Neuronal stem cell (in vitro differentiated cells): ENCODE data around the gene TAF11L2. TPM values are rescaled to one million over a fixed set of nuclear protein-coding genes. Genes with fewer than 3 reads are reported as not detected.
"Not testable (repeated sequence)": the region's sequence is repeated elsewhere in the genome, so short reads cannot be mapped to it uniquely, and the experiment has no call there.

Experiments
- DNase-seq: peaks from one replicate; pipeline ENCODE4 v3.0.0-alpha.2; 2013; ENCODE audit warnings: low spot score
- H2AFZ ChIP-seq: one replicate; pipeline ENCODE4 v1.6.1; 2013; ENCODE audit warnings: mild to moderate bottlenecking, low read length, inconsistent platforms
- H2AK5ac ChIP-seq: 2 replicates; pipeline ENCODE4 v1.6.1; 2013; ENCODE audit warnings: low read depth, mild to moderate bottlenecking, inconsistent platforms, low read length, moderate library complexity, mixed read lengths
- H2BK120ac ChIP-seq: 2 replicates; pipeline ENCODE4 v1.6.1; 2013; ENCODE audit warnings: low read depth, mild to moderate bottlenecking, inconsistent platforms, low read length, moderate library complexity, mixed read lengths
- H2BK12ac ChIP-seq: one replicate; pipeline ENCODE4 v1.6.1; 2013; ENCODE audit warnings: low read length, inconsistent platforms
- H2BK15ac ChIP-seq: 2 replicates; pipeline ENCODE4 v1.6.1; 2013; ENCODE audit warnings: mild to moderate bottlenecking, low read length, inconsistent platforms, mixed read lengths
- H2BK5ac ChIP-seq: one replicate; pipeline ENCODE4 v1.6.1; 2013; ENCODE audit warnings: inconsistent platforms, mild to moderate bottlenecking, low read length, moderate library complexity
- H3K14ac ChIP-seq: one replicate; pipeline ENCODE4 v1.6.1; 2013; ENCODE audit warnings: low read length, inconsistent platforms
- H3K18ac ChIP-seq: 2 replicates; pipeline ENCODE4 v1.6.1; 2013; ENCODE audit warnings: low read length, inconsistent platforms
- H3K23ac ChIP-seq: 2 replicates; pipeline ENCODE4 v1.6.1; 2013; ENCODE audit warnings: low read depth, mild to moderate bottlenecking, mixed read lengths, low read length, inconsistent platforms; ENCODE audit not compliant: poor library complexity
- H3K27ac ChIP-seq: replicated peaks from 3 replicates; pipeline ENCODE4 v1.5.1; 2013; ENCODE audit warnings: low read length, inconsistent platforms
- H3K27me3 ChIP-seq, 3 experiments: 2 replicates each; pipeline ENCODE4 v1.6.1; 2013; ENCODE audit warnings: low read length in 3 of 3, mild to moderate bottlenecking in 2 of 3, inconsistent platforms in 1 of 3, low read depth in 1 of 3, mixed read lengths in 1 of 3, moderate library complexity in 1 of 3; ENCODE audit not compliant: control insufficient read depth in 3 of 3, insufficient read depth in 3 of 3
- H3K36me3 ChIP-seq, 2 donors: replicated peaks in 1 of 2; 2 replicates each; pipeline ENCODE4 v1.6.1; 2013; ENCODE audit warnings: low read length in 2 of 2; ENCODE audit not compliant: control insufficient read depth in 2 of 2, insufficient read depth in 2 of 2
- H3K4ac ChIP-seq: 2 replicates; pipeline ENCODE4 v1.6.1; 2013; ENCODE audit warnings: inconsistent platforms, mild to moderate bottlenecking, low read length, moderate library complexity
- H3K4me1 ChIP-seq, 2 donors: 1 replicate in 1 of 2; 2 replicates in 1 of 2; pipeline ENCODE4 v1.6.1; 2013; ENCODE audit warnings: low read length in 2 of 2, low read depth in 1 of 2; ENCODE audit not compliant: control insufficient read depth in 2 of 2, insufficient read depth in 1 of 2
- H3K4me2 ChIP-seq: one replicate; pipeline ENCODE4 v1.6.1; 2013; ENCODE audit warnings: mild to moderate bottlenecking, low read length, inconsistent platforms; ENCODE audit not compliant: insufficient read depth, poor library complexity, severe bottlenecking
- H3K4me3 ChIP-seq, 2 donors: 2 replicates each; pipeline ENCODE4 v1.5.1; 2013; ENCODE audit warnings: low read length in 2 of 2, mild to moderate bottlenecking in 2 of 2, inconsistent platforms in 1 of 2, moderate library complexity in 1 of 2
- H3K79me1 ChIP-seq: one replicate; pipeline ENCODE4 v1.6.1; 2013; ENCODE audit warnings: low read depth, mild to moderate bottlenecking, inconsistent platforms, low read length, moderate library complexity
- H3K9ac ChIP-seq: one replicate; pipeline ENCODE4 v1.6.1; 2013; ENCODE audit warnings: mild to moderate bottlenecking, low read depth, low read length, inconsistent platforms; ENCODE audit not compliant: poor library complexity
- H3K9me3 ChIP-seq, 2 donors: replicated peaks in 1 of 2; 2 replicates each; pipeline versions ENCODE3 to v1.6.1; 2013; ENCODE audit warnings: low read length in 2 of 2, mild to moderate bottlenecking in 2 of 2, inconsistent platforms in 1 of 2, low read depth in 1 of 2, mixed read lengths in 1 of 2, moderate library complexity in 1 of 2; ENCODE audit not compliant: control insufficient read depth in 2 of 2, insufficient read depth in 1 of 2
- H4K8ac ChIP-seq: one replicate; pipeline ENCODE4 v1.6.1; 2013; ENCODE audit warnings: low read depth, mild to moderate bottlenecking, inconsistent platforms, low read length, moderate library complexity
- H4K91ac ChIP-seq: one replicate; pipeline ENCODE4 v1.6.1; 2013; ENCODE audit warnings: low read length, low read depth, mild to moderate bottlenecking, inconsistent platforms; ENCODE audit not compliant: poor library complexity
- WGBS, 2 donors: extraction: QIAGEN DNeasy Blood & Tissue Kit; methylation state at CpG; one replicate each; pipeline ENCODE4 v1.1.7; 2013; ENCODE audit warnings: missing lambda C conversion rate in 2 of 2, mixed read lengths in 1 of 2; ENCODE audit not compliant: insufficient read length in 2 of 2, insufficient replicate concordance in 1 of 2; ENCODE audit errors: extremely low coverage in 2 of 2; 5-methylcytosine and 5-hydroxymethylcytosine counted together
- polyA plus RNA-seq, 2 experiments: library from polyadenylated mRNA; stranded (reverse); fragments of 200-250 nt; gene quantifications; one replicate each; pipeline ENCODE4 v1.2.3, GENCODE V29; 2013

Gene TAF11L2
- not detected for polyA plus RNA-seq (2013, experiment 1 of 2)
- polyA plus RNA-seq (2013, experiment 2 of 2) = not detected

DNA sequence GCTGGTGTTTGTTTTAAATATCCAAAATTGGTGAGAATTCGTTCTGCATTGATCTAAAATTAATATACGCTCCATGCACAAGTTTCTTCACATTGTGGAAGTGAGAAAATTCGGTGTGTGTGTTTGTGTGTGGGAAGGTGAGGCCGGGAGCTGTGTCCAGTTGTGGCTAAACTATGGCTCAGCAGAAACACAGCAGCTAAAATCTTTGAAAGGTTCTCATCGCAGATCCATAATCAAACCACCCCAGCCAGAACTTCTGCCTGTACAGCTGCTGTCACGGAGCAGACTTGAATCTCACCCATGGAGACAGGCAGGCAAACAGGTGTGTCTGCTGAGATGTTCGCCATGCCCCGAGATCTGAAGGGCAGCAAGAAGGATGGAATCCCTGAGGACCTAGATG is at the start of gene TAF11L2:
Gene TAF11L2 (plus strand): TSS at position 301 of the 400 bp plus-strand sequence.
- H3K79me1 ChIP-seq, H2AK5ac ChIP-seq, H3K9me3 ChIP-seq, H3K18ac ChIP-seq, H3K27ac ChIP-seq, H4K91ac ChIP-seq, H3K4me3 ChIP-seq, H3K14ac ChIP-seq, H2BK5ac ChIP-seq, H2BK120ac ChIP-seq, H3K4me2 ChIP-seq, H2BK15ac ChIP-seq, H2BK12ac ChIP-seq, H2AFZ ChIP-seq, H3K36me3 ChIP-seq, H3K23ac ChIP-seq, H4K8ac ChIP-seq, H3K4ac ChIP-seq, DNase-seq, H3K27me3 ChIP-seq, H3K4me1 ChIP-seq, H3K9ac ChIP-seq: not testable (repeated sequence)
- no CpG with 5 or more reads among the region's 8 CpGs for WGBS, 2 donors

DNA sequence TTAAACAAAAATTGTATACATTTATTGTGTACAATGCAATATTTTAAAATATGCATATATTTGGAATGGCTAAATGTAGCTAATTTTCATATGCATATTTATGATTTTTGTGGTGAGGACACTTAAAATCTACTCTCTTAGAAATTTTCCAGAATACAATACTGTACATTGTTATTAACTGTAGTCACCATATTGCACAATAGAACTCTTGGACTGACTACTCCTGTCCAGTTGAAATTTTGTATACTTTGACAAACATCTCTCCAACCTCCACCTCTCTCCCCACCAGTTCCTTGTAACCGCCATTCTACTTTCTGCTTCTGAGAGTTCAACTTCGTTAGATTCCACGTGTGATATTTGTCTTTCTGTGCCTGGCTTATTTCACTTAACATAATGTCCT is 49.2 kb upstream of the TAF11L2 start:
- H2BK15ac ChIP-seq = no peak overlapping the region
- no peak overlapping the region for H3K23ac ChIP-seq
- H4K8ac ChIP-seq = no peak overlapping the region
- H2AK5ac ChIP-seq = no peak overlapping the region
- DNase-seq = no peak
- no peak overlapping the region for H3K4me3 ChIP-seq
- no peaks in the 10 kb centered on the region for H3K36me3 ChIP-seq
- no peak overlapping the region for H3K18ac ChIP-seq
- no peak overlapping the region for H4K91ac ChIP-seq
- no peak overlapping the region for H2BK5ac ChIP-seq
- H3K27ac ChIP-seq = no peak overlapping the region
- no peaks in the 10 kb centered on the region for H3K27me3 ChIP-seq
- H3K4me2 ChIP-seq = no peak overlapping the region
- no peaks in the 10 kb centered on the region for H3K79me1 ChIP-seq
- no peak overlapping the region for H3K4ac ChIP-seq
- H2AFZ ChIP-seq = no peak overlapping the region
- H3K9me3 ChIP-seq = no peaks in the 10 kb centered on the region
- H3K4me1 ChIP-seq = no peaks in the 10 kb centered on the region
- no peak overlapping the region for H2BK12ac ChIP-seq
- H2BK120ac ChIP-seq = no peak overlapping the region
- H3K14ac ChIP-seq = no peak overlapping the region
- no peak overlapping the region for H3K9ac ChIP-seq
- no CpG with 5 or more reads among the region's 3 CpGs for WGBS, 2 donors

DNA sequence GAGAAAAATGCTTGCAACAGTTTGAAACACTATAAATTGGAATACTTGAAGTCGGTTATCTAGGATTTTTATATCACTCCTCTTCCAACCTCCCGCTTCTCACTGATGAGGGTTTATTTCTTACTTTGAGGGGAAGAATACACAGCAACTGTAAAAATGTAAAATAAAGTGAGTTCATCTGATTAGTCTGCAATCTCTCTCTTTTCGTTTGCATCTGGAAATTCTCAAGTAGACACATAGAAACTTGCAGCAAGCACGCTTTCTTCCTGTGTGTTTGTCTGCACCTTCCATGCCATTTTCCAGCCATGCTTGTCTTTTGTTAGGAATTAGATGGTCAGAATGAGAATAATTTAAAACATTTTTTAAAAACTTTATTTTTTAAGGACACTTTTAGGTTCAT is 45.1 kb upstream of the TAF11L2 start:
- H2AK5ac ChIP-seq = no peak overlapping the region
- no CpG with 5 or more reads among the region's 4 CpGs for WGBS, 2 donors
- no peak overlapping the region for H3K4me2 ChIP-seq
- H3K79me1 ChIP-seq = no peaks in the 10 kb centered on the region
- H3K4me3 ChIP-seq = no peak overlapping the region
- H3K14ac ChIP-seq = no peak overlapping the region
- H3K27me3 ChIP-seq = no peaks in the 10 kb centered on the region
- no peak overlapping the region for H2BK12ac ChIP-seq
- no peaks in the 10 kb centered on the region for H3K9me3 ChIP-seq
- no peak overlapping the region for H3K18ac ChIP-seq
- H3K36me3 ChIP-seq = no peaks in the 10 kb centered on the region
- no peak overlapping the region for H2BK5ac ChIP-seq
- H3K4me1 ChIP-seq = no peaks in the 10 kb centered on the region
- no peak overlapping the region for H4K8ac ChIP-seq
- DNase-seq = no peak
- no peak overlapping the region for H3K4ac ChIP-seq
- H3K9ac ChIP-seq = no peak overlapping the region
- H4K91ac ChIP-seq = no peak overlapping the region
- no peak overlapping the region for H3K27ac ChIP-seq
- H3K23ac ChIP-seq = no peak overlapping the region
- H2BK15ac ChIP-seq = no peak overlapping the region
- H2BK120ac ChIP-seq = no peak overlapping the region
- H2AFZ ChIP-seq = no peak overlapping the region

DNA sequence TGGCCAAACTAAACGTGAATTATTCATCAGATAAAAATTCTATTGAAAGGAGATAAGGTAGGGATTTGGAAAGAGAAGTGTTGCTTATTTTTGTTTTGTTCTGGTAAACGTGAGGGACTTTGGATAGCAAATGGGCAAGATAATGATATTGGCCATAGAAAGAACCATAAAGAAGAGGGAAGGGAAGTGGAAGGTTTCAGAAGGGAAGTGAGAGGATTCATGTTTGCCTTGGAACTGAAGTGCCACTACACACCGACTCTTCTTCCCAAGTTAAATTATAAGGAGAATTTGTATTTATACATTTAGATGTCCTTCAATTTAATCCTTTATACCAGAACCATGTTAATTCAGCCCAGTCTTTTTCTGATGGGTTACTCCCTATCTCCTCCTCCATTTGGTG is 42.1 kb upstream of the TAF11L2 start:
- no peak for DNase-seq
- H2BK12ac ChIP-seq = no peak overlapping the region
- no peak overlapping the region for H3K4me3 ChIP-seq
- no peak overlapping the region for H2BK15ac ChIP-seq
- H3K23ac ChIP-seq = no peak overlapping the region
- H2BK5ac ChIP-seq = no peak overlapping the region
- H4K91ac ChIP-seq = no peak overlapping the region
- no peaks in the 10 kb centered on the region for H3K4me1 ChIP-seq
- H3K9me3 ChIP-seq = no peaks in the 10 kb centered on the region
- no peak overlapping the region for H3K27ac ChIP-seq
- H3K14ac ChIP-seq = no peak overlapping the region
- no peak overlapping the region for H3K4ac ChIP-seq
- H3K36me3 ChIP-seq = no peaks in the 10 kb centered on the region
- H2BK120ac ChIP-seq = no peak overlapping the region
- 100% methylated on average over 1 of the region's 3 CpGs; no CpG with 5 or more reads in 1 of the 2 donors for WGBS, 2 donors
- no peak overlapping the region for H3K9ac ChIP-seq
- no peak overlapping the region for H4K8ac ChIP-seq
- no peaks in the 10 kb centered on the region for H3K27me3 ChIP-seq
- H3K79me1 ChIP-seq = no peaks in the 10 kb centered on the region
- H2AFZ ChIP-seq = no peak overlapping the region
- no peak overlapping the region for H3K4me2 ChIP-seq
- no peak overlapping the region for H3K18ac ChIP-seq
- H2AK5ac ChIP-seq = no peak overlapping the region
